Raji (cell line): ENCODE results near the gene CD79B.
"Not testable (repeated sequence)": the region's sequence is repeated elsewhere in the genome, so short reads cannot be mapped to it uniquely, and the experiment has no call there.

ENCODE experiments used
- POLR2A ChIP-seq: IDR thresholded peaks from 2 replicates; pipeline ENCODE4 v1.6.1; 2011; ENCODE audit warnings: low read depth, low read length, control low read depth; ENCODE audit not compliant: insufficient read depth

The CD79B gene

DNA sequence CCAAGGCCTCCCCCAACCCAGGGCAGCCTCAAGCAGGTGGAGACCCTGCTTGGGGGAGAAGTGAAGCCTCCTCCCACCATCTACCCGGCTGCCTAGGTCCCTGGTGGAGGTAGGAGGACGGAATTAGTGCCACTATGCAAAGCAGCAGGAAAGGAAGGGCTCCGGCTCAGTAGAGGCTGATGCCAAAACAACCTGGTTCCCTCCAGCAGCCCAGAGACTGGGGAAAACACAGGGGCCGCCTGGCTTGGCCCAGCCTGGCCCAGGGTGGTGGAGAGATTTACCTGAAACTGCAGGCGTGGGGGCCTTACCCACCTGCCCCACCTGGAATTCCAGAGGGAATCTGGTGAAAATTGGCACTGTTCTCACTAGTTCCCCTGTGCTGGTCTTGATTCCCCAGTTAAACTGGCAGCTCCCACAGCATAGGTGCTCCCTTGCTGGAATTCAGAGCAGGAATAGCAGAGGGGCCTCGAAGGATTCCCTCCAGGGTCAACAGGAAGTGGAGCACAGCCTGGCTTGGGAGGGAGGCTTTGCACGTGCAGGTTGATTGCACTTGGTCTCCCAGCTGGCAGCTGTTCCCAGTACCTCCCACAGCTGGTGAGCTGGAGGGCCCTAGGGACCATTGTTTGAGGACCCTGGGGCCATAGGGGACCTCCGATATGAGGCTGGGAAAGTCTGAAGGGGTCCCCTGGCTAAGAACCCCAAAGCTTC, 4.5 kb downstream of the CD79B start:
- peak; percentile 72 for TF ChIP-seq POLR2A

DNA sequence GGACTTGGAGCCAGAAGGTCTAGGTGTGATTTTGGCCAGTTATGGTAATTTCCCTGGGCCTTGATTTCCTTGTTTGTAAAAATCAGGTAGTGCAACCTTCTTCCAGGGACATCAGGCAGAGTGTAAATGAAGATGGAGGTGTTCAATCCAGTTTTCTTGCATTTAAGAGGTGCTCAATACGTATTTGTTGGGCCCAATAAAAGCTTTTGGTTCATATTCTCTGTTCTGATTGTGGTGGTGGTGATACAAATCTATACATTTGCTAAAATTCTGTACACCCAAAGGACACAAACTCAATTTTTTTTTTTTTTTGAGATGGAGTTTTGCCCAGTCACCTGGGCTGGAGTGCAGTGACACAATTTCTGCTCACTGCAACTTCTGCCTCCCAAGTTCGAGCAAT, 6.0 kb downstream of the CD79B start:
- TF ChIP-seq POLR2A, result no peak

DNA sequence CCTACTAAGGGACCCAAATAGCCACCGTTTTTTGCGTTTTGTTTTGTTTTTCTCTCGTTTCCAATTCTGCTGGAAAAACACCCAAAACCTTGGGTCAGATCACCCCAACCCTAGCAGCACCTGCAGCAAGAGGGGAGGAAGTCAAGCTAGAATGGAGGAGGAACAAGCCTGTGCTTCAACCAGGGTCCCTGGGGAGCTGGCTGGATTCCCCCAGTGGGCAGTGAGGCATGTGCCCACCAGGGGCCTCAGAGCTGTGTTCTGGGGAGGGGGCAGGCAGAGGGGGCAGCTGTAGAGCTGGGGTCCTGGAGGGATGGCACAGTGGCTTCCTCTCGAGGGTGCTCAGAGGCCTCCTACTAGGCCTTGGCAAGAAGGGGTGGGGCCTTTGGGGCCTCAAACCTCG, 6.5 kb downstream of the CD79B start:
- peak; percentile 60 for TF ChIP-seq POLR2A

DNA sequence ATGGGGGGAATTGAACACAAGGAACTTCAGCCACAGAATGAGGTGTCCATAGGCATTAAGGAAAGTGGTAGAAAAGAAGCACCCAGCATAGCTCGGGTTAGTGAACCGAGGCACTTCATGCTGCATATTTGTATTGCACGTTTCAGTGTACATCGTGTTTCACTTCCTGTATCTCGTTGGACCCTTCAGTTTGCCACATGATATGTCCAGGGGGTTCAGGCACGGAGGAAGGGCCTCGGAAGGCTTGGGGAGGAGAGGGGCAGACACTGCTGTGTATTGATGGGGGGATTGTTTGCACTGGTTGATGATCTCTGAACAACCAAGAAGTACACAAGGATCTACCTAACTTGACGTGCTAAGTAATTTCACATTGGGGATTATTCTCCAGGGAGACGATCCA, 9.7 kb downstream of the CD79B start:
- TF ChIP-seq POLR2A, result 0 out of 2 replicates have a peak, but pooled peaks have one; percentile 48

DNA sequence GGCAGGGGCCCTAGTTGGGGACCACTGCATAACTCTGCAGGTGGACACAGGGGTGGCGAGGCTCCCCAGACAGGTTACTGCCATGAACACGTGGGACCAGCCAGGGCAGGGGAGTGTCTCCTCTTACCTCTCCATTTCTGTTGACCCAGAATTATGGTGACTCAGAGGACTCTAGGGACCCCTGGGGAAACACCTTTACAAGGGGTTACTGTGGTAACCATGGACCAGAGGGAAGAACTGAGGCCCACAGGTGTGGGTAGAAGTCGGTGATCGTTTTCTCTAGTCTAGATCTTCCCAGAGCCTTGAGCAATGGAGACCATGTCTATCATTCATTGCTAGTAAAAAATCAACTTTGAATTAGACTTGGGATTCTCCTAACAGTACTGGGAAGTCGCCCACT, 11.4 kb downstream of the CD79B start:
- 0 out of 2 replicates have a peak, but pooled peaks have one; percentile 23 for TF ChIP-seq POLR2A

DNA sequence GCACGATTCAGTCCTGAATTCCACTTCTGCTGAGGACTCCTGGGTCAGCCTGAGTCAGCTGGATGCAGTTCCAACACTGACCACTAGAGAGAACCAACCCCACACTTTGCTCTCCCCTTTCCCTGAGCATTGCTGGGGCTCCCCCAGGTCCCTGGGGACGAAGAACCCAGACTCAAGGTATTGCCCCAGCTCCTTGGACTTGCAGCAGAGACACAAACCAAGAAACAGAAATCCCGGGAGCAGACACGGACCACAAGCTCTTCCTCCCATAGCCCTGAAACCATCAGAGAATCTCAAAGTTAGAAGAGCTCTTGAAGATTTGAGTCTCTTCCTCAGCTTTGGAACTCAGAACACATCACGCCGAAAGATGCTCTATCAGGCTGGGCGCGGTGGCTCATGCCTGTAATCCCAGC, 12.8 kb downstream of the CD79B start:
- 0 out of 2 replicates have a peak, but pooled peaks have one; percentile 27 for TF ChIP-seq POLR2A

DNA sequence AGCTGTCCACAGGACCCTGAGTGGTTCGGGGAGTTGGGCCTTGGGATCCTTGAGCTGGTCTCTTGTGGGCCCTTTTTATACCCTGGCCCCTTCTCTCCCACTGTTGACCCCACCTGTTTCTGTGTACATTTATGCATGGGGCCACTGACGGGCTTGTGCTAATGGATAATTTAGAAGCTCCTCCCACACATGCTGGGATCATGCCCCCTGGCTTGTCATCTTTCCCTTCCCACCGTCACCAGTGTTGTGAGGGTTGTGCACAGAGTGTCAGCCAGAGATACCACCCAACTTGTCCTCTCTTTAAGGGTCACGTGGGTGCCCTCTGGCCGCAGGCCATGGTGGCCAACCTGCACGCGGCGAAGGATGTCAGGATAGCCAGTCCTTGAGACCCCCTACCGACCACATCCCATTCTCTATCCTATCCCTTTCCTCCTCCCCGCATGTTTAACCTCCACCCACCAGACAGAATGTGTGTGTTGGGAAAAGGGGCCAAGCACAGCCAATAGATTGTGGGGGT, 13.3 kb downstream of the CD79B start, which contains the start of gene GH1:
GH1 (minus strand) TSS at position 51 of the 517 bp plus-strand sequence. CDS start 63 bp downstream, outside the sequence.
- not testable (repeated sequence) for TF ChIP-seq POLR2A

DNA sequence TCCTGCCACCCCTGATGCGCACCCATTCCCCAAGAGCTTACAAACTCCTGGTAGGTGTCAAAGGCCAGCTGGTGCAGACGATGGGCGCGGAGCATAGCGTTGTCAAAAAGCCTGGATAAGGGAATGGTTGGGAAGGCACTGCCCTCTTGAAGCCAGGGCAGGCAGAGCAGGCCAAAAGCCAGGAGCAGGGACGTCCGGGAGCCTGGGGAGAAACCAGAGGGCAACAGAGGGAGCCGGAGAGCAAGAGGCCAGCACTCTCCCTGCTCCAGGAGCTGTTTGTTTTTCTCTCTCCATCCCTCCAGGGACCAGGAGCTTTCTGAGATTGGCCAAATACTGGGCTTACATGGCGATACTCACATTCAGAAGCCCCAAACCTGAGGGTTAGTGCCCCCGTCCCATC, 13.8 kb downstream of the CD79B start:
- no peak for TF ChIP-seq POLR2A

DNA sequence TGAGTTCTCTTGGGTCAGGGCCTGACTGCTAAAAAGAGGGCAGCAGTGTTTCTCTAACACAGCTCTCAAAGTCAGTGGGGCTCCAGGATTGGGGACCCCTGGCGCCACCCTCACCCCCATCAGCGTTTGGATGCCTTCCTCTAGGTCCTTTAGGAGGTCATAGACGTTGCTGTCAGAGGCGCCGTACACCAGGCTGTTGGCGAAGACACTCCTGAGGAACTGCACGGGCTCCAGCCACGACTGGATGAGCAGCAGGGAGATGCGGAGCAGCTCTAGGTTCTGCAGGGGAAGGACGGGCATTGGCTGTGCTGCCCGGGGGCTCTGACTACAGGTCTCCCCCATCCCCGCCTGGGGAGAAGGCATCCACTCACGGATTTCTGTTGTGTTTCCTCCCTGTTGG, 14.5 kb downstream of the CD79B start:
- no peak for TF ChIP-seq POLR2A

DNA sequence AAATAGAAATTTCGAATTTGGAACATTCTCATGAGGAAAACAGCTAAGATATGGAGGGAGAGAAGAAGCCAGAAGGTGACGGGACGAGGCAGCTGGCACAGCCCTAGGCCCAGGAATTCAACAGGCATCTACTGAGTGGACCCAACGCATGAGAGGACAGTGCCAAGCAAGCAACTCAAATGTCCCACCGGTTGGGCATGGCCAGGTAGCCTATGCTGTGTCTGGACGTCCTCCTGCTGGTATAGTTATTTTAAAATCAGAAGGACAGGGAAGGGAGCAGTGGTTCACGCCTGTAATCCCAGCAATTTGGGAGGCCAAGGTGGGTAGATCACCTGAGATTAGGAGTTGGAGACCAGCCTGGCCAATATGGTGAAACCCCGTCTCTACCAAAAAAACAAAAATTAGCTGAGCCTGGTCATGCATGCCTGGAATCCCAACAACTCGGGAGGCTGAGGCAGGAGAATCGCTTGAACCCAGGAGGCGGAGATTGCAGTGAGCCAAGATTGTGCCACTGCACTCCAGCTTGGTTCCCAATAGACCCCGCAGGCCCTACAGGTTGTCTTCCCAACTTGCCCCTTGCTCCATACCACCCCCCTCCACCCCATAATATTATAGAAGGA, 15.5 kb downstream of the CD79B start:
- no peak for TF ChIP-seq POLR2A

DNA sequence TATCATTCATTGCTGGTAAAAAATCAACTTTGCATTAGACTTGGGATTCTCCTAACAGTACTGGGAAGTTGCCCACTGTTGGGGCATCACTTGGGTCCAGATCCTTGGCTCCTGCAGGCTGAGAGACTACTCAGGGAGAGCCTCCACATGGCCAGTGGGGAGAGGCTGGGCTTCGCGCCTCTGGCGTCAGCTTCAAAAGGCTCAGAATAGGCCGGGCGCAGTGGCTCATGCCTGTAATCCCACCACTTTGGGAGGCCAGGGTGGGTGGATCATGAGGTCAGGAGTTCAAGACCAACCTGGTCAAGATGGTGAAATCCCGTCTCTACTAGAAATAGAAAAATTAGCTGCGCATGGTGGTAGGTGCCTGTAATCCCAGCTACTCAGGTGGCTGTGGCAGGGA, 17.7 kb downstream of the CD79B start:
- no peak for TF ChIP-seq POLR2A

DNA sequence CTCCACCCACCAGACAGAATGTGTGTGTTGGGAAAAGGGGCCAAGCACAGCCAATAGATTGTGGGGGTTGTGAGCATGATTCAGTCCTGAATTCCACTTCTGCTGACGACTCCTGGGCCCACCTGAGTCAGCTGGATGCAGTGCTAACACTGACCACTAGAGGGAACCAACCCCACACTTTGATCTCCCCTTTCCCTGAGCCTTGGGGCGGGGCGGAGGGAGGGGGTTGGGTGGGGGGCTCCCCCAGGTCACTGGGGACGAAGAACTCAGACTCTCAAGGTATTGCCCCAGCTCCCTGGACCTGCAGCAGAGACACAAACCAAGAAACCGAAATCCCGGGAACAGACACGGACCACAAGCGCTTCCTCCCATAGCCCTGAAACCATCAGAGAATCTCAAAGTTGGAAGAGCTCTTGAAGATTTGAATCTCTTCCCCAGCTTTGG, 20.5 kb downstream of the CD79B start:
- no peak for TF ChIP-seq POLR2A

DNA sequence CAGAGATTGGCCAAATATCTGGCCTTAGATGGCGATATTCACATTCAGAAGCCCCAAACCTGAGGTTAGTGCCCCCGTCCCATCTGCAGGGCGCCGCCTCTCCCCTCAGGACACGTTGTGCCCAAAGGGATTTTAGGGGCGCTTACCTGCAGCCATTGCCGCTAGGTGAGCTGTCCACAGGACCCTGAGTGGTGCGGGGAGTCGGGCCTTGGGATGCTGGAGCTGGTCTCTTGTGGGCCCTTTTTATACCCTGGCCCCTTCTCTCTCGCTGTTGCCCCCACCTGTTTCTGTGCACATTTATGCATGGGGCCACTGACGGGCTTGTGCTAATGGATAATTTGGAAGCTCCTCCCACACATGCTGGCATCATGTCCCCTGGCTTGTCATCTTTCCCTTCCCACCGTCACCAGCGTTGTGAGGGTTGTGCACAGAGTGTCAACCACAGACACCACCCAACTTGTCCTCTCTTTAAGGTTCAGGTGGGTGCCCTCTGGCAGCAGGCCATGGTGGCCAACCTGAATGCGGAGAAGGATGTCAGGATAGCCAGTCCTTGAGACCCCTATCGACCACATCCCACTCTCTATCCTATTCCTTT, 21.0 kb downstream of the CD79B start, which contains the start of gene CSHL1:
CSHL1 (minus strand) TSS at position 218 of the 595 bp plus-strand sequence; CDS start at position 156, 62 bp downstream.
- TF ChIP-seq POLR2A, result no peak

DNA sequence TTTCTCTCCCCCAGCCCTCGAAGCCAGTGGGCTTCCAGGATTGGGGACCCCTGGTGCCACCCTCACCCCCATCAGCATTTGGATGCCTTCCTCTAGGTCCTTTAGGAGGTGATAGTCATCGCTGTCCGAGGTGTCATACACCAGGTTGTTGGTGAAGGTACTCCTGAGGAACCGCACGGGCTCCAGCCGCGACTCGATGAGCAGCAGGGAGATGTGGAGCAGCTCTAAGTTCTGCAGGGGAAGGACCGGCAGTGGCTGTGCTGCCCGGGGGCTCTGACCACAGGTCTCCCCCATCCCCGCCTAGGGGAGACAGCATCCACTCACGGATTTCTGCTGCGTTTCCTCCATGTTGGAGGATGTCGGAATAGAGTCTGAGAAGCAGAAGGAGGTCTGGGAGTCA, 22.0 kb downstream of the CD79B start:
- TF ChIP-seq POLR2A, result no peak

DNA sequence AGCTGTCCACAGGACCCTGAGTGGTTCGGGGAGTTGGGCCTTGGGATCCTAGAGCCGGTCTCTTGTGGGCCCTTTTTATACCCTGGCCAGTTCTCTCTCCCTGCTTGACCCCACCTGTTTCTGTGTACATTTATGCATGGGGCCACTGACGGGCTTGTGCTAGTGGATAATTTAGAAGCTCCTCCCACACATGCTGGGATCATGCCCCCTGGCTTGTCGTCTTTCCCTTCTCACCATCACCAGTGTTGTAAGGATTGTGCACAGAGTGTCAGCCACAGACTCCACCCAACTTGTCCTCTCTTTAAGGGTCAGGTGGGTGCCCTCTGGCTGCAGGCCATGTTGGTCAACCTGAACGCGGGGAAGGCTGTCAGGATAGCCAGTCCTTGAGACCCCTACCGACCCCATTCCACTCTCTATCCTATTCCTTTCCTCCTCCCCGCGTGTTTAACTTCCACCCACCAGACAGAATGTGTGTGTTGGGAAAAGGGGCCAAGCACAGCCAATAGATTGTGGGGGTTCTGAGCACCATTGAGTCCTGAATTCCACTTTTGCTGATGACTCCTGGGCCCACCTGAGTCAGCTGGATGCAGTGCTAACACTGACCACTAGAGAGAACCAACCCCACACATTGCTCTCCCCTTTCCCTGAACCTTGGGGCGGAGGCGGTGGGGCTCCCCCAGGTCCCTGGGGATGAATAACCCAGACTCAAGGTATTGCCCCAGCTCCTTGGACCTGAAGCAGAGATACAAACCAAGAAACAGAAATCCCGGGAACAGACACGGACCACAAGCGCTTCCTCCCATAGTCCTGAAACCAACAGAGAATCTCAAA, 35.4 kb downstream of the CD79B start, which contains the start of gene CSH1:
CSH1 (minus strand) TSS at position 51 of the 831 bp plus-strand sequence. CDS start 63 bp downstream, outside the sequence.
- TF ChIP-seq POLR2A, result not testable (repeated sequence)
